Measurements from ENCODE around the gene KCNS1.

DNA sequence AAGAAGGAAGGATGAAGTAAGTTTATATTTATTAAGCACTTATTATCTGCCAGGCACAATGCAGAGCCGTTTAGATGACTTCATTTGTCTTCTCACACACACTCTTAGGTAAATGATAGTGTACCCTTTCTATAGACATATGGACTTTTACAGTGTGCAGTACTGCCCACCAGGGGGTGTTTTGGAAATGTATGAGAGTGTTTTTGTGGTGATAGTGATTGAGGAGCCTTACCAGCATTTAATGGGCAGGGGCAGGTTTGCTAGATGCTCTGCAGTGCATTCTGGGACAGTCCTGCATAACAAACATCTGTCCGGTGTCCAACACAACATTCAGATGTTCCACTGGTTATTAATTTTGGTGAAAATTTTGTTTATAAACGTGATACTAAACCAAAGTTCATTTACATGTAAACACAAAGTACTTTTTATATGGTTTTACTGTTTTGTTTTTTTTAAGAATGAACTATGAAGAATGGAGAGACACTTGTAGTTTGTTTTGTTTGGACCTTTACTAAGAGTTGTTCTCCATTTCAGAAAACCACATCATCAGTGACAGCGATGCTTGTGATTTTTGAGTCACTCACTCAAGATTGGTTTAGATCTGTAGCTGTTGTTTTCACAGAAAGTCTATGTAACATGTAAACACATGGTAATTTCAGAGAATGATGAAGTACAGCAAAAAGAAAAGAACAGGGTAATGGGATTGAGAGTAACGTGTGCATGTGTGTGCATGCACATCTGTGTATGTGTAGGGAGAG lies 19.9 kb downstream of the KCNS1 start:
- TF ChIP-seq GATA3 (IDR thresholded peaks at IDR 0.05; ENCODE audit: low read depth, low read length) (no peak), GATA2 (IDR thresholded peaks at IDR 0.05; ENCODE audit: low read depth, low read length) (no peak)

All from SH-SY5Y (cell line).